ENCODE data around the gene OR13H1.
"Not testable (repeated sequence)": the region's sequence is repeated elsewhere in the genome, so short reads cannot be mapped to it uniquely, and the experiment has no call there.

The OR13H1 gene

GRCh38 chrX:131577413-131577812, 33.5 kb downstream of the OR13H1 start:
- no peaks in the 10 kb centered on the region for H3K27me3 ChIP-seq (replicated peaks; ENCODE audit: control insufficient read depth, insufficient read depth, low read length)
- no peaks in the 10 kb centered on the region for H3K36me3 ChIP-seq (ENCODE audit: control insufficient read depth, insufficient read depth, low read length)
- no peak for TF ChIP-seq CTCF (IDR thresholded peaks at IDR 0.05; ENCODE audit: insufficient read depth, low read length, poor library complexity, severe bottlenecking)
- H3K4me3 ChIP-seq (replicated peaks; ENCODE audit: low read depth, low read length) = no peak overlapping the region
- no peak for DNase-seq (ENCODE audit: extremely low read depth, insufficient read length)

GRCh38 chrX:131577999-131578734, 34.3 kb downstream of the OR13H1 start:
- DNase-seq (ENCODE audit: extremely low read depth, insufficient read length) = no peak
- Histone ChIP-seq H3K36me3 (ENCODE audit: control insufficient read depth, insufficient read depth, low read length) (no peaks in the 10 kb centered on the region), H3K4me3 (replicated peaks; ENCODE audit: low read depth, low read length) (no peak overlapping the region), H3K27me3 (replicated peaks; ENCODE audit: control insufficient read depth, insufficient read depth, low read length) (no peaks in the 10 kb centered on the region)
- TF ChIP-seq CTCF (IDR thresholded peaks at IDR 0.05; ENCODE audit: insufficient read depth, low read length, poor library complexity, severe bottlenecking) = no peak

GRCh38 chrX:131578735-131579367, 35.0 kb downstream of the OR13H1 start:
- H3K4me3 ChIP-seq (replicated peaks; ENCODE audit: low read depth, low read length); H3K36me3 ChIP-seq (ENCODE audit: control insufficient read depth, insufficient read depth, low read length); DNase-seq (ENCODE audit: extremely low read depth, insufficient read length); H3K27me3 ChIP-seq (replicated peaks; ENCODE audit: control insufficient read depth, insufficient read depth, low read length): not testable (repeated sequence)

GRCh38 chrX:131588995-131589394, 45.1 kb downstream of the OR13H1 start:
- Histone ChIP-seq H3K4me3 (replicated peaks; ENCODE audit: low read depth, low read length) (no peak overlapping the region), H3K27me3 (replicated peaks; ENCODE audit: control insufficient read depth, insufficient read depth, low read length) (no peaks in the 10 kb centered on the region; the same call in 1 of the 2 replicates), H3K36me3 (ENCODE audit: control insufficient read depth, insufficient read depth, low read length) (no peaks in the 10 kb centered on the region)
- TF ChIP-seq CTCF (IDR thresholded peaks at IDR 0.05; ENCODE audit: insufficient read depth, low read length, poor library complexity, severe bottlenecking) = no peak
- DNase-seq (ENCODE audit: extremely low read depth, insufficient read length) = no peak

Data from GM06990 (cell line).